Liver (tissue), 9 donors: Measurements from ENCODE around the gene SENP7. TPM values are rescaled to one million over a fixed set of nuclear protein-coding genes. Genes with fewer than 3 reads are reported as not detected.

ENCODE experiments used
- DNase-seq: peaks from one replicate; pipeline ENCODE4 v3.0.0-alpha.2; 2017; ENCODE audit warnings: low spot score
- H3K27ac ChIP-seq, 2 donors: one replicate each; pipeline ENCODE4 v1.7.0; 2013; ENCODE audit warnings: inconsistent platforms in 2 of 2, low read length in 2 of 2, control low read depth in 1 of 2, low read depth in 1 of 2, mild to moderate bottlenecking in 1 of 2
- H3K27me3 ChIP-seq, 4 donors: one replicate each; pipeline versions ENCODE4 v1.6.1 to v1.7.0; 2013; ENCODE audit warnings: low read length in 3 of 4, inconsistent platforms in 1 of 4, mild to moderate bottlenecking in 1 of 4, moderate library complexity in 1 of 4; ENCODE audit not compliant: control insufficient read depth in 4 of 4, insufficient read depth in 4 of 4
- H3K36me3 ChIP-seq, 4 donors: one replicate each; pipeline versions ENCODE4 v1.6.1 to v1.7.0; 2013; ENCODE audit warnings: low read length in 3 of 4, mild to moderate bottlenecking in 3 of 4, low read depth in 1 of 4, moderate library complexity in 1 of 4; ENCODE audit not compliant: control insufficient read depth in 4 of 4, insufficient read depth in 3 of 4
- H3K4me1 ChIP-seq, 4 donors: one replicate each; pipeline versions ENCODE4 v1.6.1 to v1.7.0; 2013; ENCODE audit warnings: low read length in 3 of 4, mild to moderate bottlenecking in 3 of 4, moderate library complexity in 1 of 4; ENCODE audit not compliant: control insufficient read depth in 4 of 4, insufficient read depth in 4 of 4
- H3K4me3 ChIP-seq, 3 donors: one replicate each; pipeline versions ENCODE4 v1.6.1 to v1.7.0; 2013; ENCODE audit warnings: low read length in 3 of 3, control low read depth in 1 of 3, low read depth in 1 of 3, mild to moderate bottlenecking in 1 of 3
- H3K9ac ChIP-seq, 2 donors: one replicate each; pipeline ENCODE4 v1.7.0; 2013; ENCODE audit warnings: low read length in 2 of 2, mild to moderate bottlenecking in 2 of 2, moderate library complexity in 2 of 2, control low read depth in 1 of 2, low read depth in 1 of 2
- H3K9me3 ChIP-seq, 4 donors: one replicate each; pipeline versions ENCODE4 v1.6.1 to v1.7.0; 2013; ENCODE audit warnings: low read length in 3 of 4; ENCODE audit not compliant: control insufficient read depth in 4 of 4
- EGR1 ChIP-seq, 2 donors: IDR thresholded peaks; 2 replicates each; pipeline ENCODE4 v1.6.1; 2016 to 2018; ENCODE audit warnings: antibody characterized with exemption in 2 of 2, low read depth in 2 of 2
- FOXA1 ChIP-seq: IDR thresholded peaks from 2 replicates; pipeline ENCODE4 v1.6.1; 2016; ENCODE audit warnings: antibody characterized with exemption
- FOXA2 ChIP-seq: IDR thresholded peaks from 2 replicates; pipeline ENCODE4 v1.6.1; 2016; ENCODE audit warnings: antibody characterized with exemption
- GABPA ChIP-seq, 2 donors: IDR thresholded peaks in 1 of 2; conservative IDR thresholded peaks in 1 of 2; 2 replicates each; pipeline ENCODE4 v1.6.1; 2016; ENCODE audit warnings: antibody characterized with exemption in 2 of 2, mild to moderate bottlenecking in 1 of 2, moderate library complexity in 1 of 2
- HNF4A ChIP-seq, 2 donors: conservative IDR thresholded peaks; 2 replicates each; pipeline ENCODE4 v1.6.1; 2016; ENCODE audit warnings: antibody characterized with exemption in 2 of 2, mild to moderate bottlenecking in 2 of 2
- HNF4G ChIP-seq: IDR thresholded peaks from 2 replicates; pipeline ENCODE4 v1.6.1; 2016; ENCODE audit warnings: antibody characterized with exemption
- JUND ChIP-seq, 2 donors: IDR thresholded peaks; 2 replicates each; pipeline ENCODE4 v1.6.1; 2016; ENCODE audit warnings: antibody characterized with exemption in 2 of 2
- NR2F2 ChIP-seq: IDR thresholded peaks from 2 replicates; pipeline ENCODE4 v1.6.1; 2016; ENCODE audit warnings: antibody characterized with exemption
- RAD21 ChIP-seq, 2 donors: IDR thresholded peaks; 2 replicates each; pipeline ENCODE4 v1.6.1; 2016; ENCODE audit warnings: antibody characterized with exemption in 2 of 2, mild to moderate bottlenecking in 2 of 2
- RXRA ChIP-seq, 2 donors: IDR thresholded peaks; 2 replicates each; pipeline ENCODE4 v1.6.1; 2017 to 2018; ENCODE audit warnings: antibody characterized with exemption in 2 of 2, mild to moderate bottlenecking in 1 of 2
- SP1 ChIP-seq: IDR thresholded peaks from 2 replicates; pipeline ENCODE4 v1.6.1; 2018; ENCODE audit warnings: antibody characterized with exemption, mild to moderate bottlenecking
- TAF1 ChIP-seq: conservative IDR thresholded peaks from 2 replicates; pipeline ENCODE4 v1.6.1; 2016; ENCODE audit warnings: antibody characterized with exemption, mild to moderate bottlenecking
- YY1 ChIP-seq: IDR thresholded peaks from 2 replicates; pipeline ENCODE4 v1.6.1; 2016; ENCODE audit warnings: antibody characterized with exemption, mild to moderate bottlenecking
- WGBS: extraction: QIAGEN DNeasy Blood & Tissue Kit; methylation state at CpG from one replicate; pipeline ENCODE4 v1.1.7; 2013; 5-methylcytosine and 5-hydroxymethylcytosine counted together
- polyA plus RNA-seq, 2 donors: library from polyadenylated mRNA; stranded (reverse) in 1 of 2; unstranded in 1 of 2; fragments of 200-250 nt in 1 of 2; fragments of >200 nt in 1 of 2; fragmentation: Nextera tagmentation in 1 of 2; extraction: Ambion mirVana in 1 of 2; gene quantifications; one replicate each; pipeline versions ENCODE4 v1.2.1 to v1.2.3, GENCODE V29; 2013 to 2015
- total RNA-seq, 2 donors: library from RNA; depleted of rRNA; stranded (reverse); fragments of >200 nt; gene quantifications; one replicate each; pipeline ENCODE4 v1.2.3, GENCODE V29; 2014
- TF ChIP-seq, protein P1 (sequence below): IDR thresholded peaks from 2 replicates; pipeline ENCODE4 v1.6.1; 2016; ENCODE audit warnings: antibody characterized with exemption
- TF ChIP-seq, protein P2 (sequence below): IDR thresholded peaks from 2 replicates; pipeline ENCODE4 v1.6.1; 2016; ENCODE audit warnings: antibody characterized with exemption
- TF ChIP-seq, protein P3 (sequence below): fragments of 150-350 bp; IDR thresholded peaks from 2 replicates; pipeline ENCODE4 v1.5.1; 2017; ENCODE audit warnings: improper control_type of control experiment, low read depth, low read length; ENCODE audit not compliant: missing input control
- TF ChIP-seq, protein P4 (sequence below): IDR thresholded peaks from 2 replicates; pipeline ENCODE4 v1.6.1; 2016; ENCODE audit warnings: antibody characterized with exemption
- TF ChIP-seq, protein P5 (sequence below): IDR thresholded peaks from 2 replicates; pipeline ENCODE4 v1.6.1; 2016; ENCODE audit warnings: antibody characterized with exemption, mild to moderate bottlenecking
- donor health status: healthy.
- donor health status: healthy.
- donor health status: healthy.
- donor health status: healthy.
- donor health status: healthy.

Gene SENP7, protein sequence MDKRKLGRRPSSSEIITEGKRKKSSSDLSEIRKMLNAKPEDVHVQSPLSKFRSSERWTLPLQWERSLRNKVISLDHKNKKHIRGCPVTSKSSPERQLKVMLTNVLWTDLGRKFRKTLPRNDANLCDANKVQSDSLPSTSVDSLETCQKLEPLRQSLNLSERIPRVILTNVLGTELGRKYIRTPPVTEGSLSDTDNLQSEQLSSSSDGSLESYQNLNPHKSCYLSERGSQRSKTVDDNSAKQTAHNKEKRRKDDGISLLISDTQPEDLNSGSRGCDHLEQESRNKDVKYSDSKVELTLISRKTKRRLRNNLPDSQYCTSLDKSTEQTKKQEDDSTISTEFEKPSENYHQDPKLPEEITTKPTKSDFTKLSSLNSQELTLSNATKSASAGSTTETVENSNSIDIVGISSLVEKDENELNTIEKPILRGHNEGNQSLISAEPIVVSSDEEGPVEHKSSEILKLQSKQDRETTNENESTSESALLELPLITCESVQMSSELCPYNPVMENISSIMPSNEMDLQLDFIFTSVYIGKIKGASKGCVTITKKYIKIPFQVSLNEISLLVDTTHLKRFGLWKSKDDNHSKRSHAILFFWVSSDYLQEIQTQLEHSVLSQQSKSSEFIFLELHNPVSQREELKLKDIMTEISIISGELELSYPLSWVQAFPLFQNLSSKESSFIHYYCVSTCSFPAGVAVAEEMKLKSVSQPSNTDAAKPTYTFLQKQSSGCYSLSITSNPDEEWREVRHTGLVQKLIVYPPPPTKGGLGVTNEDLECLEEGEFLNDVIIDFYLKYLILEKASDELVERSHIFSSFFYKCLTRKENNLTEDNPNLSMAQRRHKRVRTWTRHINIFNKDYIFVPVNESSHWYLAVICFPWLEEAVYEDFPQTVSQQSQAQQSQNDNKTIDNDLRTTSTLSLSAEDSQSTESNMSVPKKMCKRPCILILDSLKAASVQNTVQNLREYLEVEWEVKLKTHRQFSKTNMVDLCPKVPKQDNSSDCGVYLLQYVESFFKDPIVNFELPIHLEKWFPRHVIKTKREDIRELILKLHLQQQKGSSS
- total RNA-seq = 10 to 100 TPM in 1 of 2 donors, 1 to 10 TPM in 1; 9.7 to 18.5 TPM
- 1 to 10 TPM; 1.9 to 3.9 TPM for polyA plus RNA-seq

DNA sequence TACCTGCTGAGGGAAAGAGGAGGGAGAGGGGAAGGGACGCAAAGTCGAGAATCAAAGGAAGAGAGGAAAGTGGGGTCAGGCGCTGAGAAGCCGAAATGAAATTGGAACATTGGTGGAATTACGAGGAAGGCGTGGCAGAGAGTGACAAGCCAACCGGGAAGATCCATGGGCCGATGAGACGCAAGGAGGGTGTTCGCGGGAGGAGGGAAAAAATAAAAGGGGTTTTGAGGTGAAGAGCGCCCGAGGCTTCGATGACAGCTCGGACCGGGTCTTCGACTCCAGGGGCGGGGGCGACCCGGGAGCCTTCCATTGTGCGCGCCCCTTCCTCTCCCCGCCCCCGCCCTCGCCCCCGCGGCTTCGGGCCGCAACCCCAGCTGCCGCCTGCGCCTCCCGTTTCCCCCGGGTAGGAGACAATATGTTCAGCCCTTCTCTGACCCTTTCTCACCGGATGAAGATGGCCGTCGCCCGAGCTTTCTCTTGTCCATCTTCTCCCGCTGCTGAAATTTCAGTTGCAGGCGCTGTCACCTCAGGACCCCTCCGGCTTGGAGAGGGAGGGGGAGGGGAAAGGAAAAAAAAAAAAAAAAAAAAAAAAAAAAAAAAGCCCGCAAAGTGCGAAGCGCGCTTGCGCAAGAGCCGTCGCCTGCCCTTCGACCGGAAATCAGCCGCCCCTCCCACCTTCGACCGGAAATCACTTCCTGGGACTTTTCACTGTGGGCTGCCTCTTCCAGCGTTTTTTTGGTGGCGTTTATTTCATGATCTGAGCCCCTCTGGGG is at the start of gene SENP7:
SENP7 (minus strand) TSS at position 567 of the 773 bp plus-strand sequence; CDS start at position 485, 82 bp downstream.
- peak; percentile 86 for DNase-seq
- TF ChIP-seq FOXA1 (no peak), YY1 (peak; percentile 64), SP1 (peak; percentile 7), JUND (IDR thresholded peaks at IDR 0.05) (no peak), NR2F2 (peak; percentile 42), FOXA2 (no peak), GABPA (IDR thresholded peaks at IDR 0.05 in 1 of 2, conservative IDR thresholded peaks at IDR 0.05 in 1 of 2) (peak; percentile 90 to 94), HNF4G (no peak), RAD21 (IDR thresholded peaks at IDR 0.05) (peak in 1 of 2 donors; percentile 25), EGR1 (IDR thresholded peaks at IDR 0.05; ENCODE audit: low read depth in 2 of 2) (peak in 1 of 2 donors; percentile 47), HNF4A (conservative IDR thresholded peaks at IDR 0.05) (peak in 1 of 2 donors; percentile 10), RXRA (IDR thresholded peaks at IDR 0.05) (no peak), TAF1 (no peak)
- TF ChIP-seq, protein P1, sequence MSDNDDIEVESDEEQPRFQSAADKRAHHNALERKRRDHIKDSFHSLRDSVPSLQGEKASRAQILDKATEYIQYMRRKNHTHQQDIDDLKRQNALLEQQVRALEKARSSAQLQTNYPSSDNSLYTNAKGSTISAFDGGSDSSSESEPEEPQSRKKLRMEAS = peak; percentile 58
- TF ChIP-seq, protein P2, sequence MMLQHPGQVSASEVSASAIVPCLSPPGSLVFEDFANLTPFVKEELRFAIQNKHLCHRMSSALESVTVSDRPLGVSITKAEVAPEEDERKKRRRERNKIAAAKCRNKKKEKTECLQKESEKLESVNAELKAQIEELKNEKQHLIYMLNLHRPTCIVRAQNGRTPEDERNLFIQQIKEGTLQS = no peak
- TF ChIP-seq, protein P3, sequence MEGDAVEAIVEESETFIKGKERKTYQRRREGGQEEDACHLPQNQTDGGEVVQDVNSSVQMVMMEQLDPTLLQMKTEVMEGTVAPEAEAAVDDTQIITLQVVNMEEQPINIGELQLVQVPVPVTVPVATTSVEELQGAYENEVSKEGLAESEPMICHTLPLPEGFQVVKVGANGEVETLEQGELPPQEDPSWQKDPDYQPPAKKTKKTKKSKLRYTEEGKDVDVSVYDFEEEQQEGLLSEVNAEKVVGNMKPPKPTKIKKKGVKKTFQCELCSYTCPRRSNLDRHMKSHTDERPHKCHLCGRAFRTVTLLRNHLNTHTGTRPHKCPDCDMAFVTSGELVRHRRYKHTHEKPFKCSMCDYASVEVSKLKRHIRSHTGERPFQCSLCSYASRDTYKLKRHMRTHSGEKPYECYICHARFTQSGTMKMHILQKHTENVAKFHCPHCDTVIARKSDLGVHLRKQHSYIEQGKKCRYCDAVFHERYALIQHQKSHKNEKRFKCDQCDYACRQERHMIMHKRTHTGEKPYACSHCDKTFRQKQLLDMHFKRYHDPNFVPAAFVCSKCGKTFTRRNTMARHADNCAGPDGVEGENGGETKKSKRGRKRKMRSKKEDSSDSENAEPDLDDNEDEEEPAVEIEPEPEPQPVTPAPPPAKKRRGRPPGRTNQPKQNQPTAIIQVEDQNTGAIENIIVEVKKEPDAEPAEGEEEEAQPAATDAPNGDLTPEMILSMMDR = no peak
- TF ChIP-seq, protein P4, sequence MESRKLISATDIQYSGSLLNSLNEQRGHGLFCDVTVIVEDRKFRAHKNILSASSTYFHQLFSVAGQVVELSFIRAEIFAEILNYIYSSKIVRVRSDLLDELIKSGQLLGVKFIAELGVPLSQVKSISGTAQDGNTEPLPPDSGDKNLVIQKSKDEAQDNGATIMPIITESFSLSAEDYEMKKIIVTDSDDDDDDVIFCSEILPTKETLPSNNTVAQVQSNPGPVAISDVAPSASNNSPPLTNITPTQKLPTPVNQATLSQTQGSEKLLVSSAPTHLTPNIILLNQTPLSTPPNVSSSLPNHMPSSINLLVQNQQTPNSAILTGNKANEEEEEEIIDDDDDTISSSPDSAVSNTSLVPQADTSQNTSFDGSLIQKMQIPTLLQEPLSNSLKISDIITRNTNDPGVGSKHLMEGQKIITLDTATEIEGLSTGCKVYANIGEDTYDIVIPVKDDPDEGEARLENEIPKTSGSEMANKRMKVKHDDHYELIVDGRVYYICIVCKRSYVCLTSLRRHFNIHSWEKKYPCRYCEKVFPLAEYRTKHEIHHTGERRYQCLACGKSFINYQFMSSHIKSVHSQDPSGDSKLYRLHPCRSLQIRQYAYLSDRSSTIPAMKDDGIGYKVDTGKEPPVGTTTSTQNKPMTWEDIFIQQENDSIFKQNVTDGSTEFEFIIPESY = no peak
- TF ChIP-seq, protein P5, sequence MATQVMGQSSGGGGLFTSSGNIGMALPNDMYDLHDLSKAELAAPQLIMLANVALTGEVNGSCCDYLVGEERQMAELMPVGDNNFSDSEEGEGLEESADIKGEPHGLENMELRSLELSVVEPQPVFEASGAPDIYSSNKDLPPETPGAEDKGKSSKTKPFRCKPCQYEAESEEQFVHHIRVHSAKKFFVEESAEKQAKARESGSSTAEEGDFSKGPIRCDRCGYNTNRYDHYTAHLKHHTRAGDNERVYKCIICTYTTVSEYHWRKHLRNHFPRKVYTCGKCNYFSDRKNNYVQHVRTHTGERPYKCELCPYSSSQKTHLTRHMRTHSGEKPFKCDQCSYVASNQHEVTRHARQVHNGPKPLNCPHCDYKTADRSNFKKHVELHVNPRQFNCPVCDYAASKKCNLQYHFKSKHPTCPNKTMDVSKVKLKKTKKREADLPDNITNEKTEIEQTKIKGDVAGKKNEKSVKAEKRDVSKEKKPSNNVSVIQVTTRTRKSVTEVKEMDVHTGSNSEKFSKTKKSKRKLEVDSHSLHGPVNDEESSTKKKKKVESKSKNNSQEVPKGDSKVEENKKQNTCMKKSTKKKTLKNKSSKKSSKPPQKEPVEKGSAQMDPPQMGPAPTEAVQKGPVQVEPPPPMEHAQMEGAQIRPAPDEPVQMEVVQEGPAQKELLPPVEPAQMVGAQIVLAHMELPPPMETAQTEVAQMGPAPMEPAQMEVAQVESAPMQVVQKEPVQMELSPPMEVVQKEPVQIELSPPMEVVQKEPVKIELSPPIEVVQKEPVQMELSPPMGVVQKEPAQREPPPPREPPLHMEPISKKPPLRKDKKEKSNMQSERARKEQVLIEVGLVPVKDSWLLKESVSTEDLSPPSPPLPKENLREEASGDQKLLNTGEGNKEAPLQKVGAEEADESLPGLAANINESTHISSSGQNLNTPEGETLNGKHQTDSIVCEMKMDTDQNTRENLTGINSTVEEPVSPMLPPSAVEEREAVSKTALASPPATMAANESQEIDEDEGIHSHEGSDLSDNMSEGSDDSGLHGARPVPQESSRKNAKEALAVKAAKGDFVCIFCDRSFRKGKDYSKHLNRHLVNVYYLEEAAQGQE = peak; percentile 8
- H3K36me3 ChIP-seq = no peaks in the 10 kb centered on the region
- H3K9ac ChIP-seq = peak within 1 kb of the TSS; percentile 90 to 97
- no peaks in the 10 kb centered on the region for H3K9me3 ChIP-seq
- H3K4me1 ChIP-seq = peaks cover 0 to 8% (median 3%) of the 10 kb centered on the region in 4 donors
- peak within 1 kb of the TSS; percentile 76 to 96 (median 85) for H3K4me3 ChIP-seq
- peak within 1 kb of the TSS; percentile 88 to 97 for H3K27ac ChIP-seq
- WGBS = under 1% methylated on average over 54 of the region's 54 CpGs
- peaks cover 0 to 2% (median 0%) of the 10 kb centered on the region in 4 donors for H3K27me3 ChIP-seq
